Mammary epithelial cell (primary cell): ENCODE results near the gene SIRT2.

ENCODE experiments used
- CTCF ChIP-seq, 2 donors: IDR thresholded peaks in 1 of 2; conservative IDR thresholded peaks in 1 of 2; 2 replicates each; pipeline ENCODE4 v1.5.1; 2011 to 2012; ENCODE audit warnings: inconsistent platforms in 2 of 2, low read length in 2 of 2, mild to moderate bottlenecking in 2 of 2, control low read depth in 1 of 2, low read depth in 1 of 2; ENCODE audit not compliant: insufficient read depth in 1 of 2; ENCODE audit errors: extremely low read depth in 1 of 2
- EZH2 ChIP-seq: IDR thresholded peaks from 2 replicates; pipeline ENCODE4 v1.6.1; 2012; ENCODE audit warnings: low read length, inconsistent platforms, borderline replicate concordance

GRCh38 chr19:38861368-38861767, 38.0 kb downstream of the SIRT2 start:
- TF ChIP-seq CTCF (conservative IDR thresholded peaks at IDR 0.05 in 1 of 2, IDR thresholded peaks at IDR 0.05 in 1 of 2; ENCODE audit: extremely low read depth in 1 of 2, insufficient read depth in 1 of 2, low read depth in 1 of 2, low read length in 2 of 2) (no peak), EZH2 (no peak)
